HG03064 (cell line): Measurements from ENCODE around the gene FSHR.

Experiments used
- ATAC-seq: cut with Tn5 transposase; IDR thresholded peaks from one replicate; pipeline ENCODE4 v1.9.1; 2021; ENCODE audit warnings: low read depth; ENCODE audit not compliant: unreplicated experiment

The FSHR gene

DNA sequence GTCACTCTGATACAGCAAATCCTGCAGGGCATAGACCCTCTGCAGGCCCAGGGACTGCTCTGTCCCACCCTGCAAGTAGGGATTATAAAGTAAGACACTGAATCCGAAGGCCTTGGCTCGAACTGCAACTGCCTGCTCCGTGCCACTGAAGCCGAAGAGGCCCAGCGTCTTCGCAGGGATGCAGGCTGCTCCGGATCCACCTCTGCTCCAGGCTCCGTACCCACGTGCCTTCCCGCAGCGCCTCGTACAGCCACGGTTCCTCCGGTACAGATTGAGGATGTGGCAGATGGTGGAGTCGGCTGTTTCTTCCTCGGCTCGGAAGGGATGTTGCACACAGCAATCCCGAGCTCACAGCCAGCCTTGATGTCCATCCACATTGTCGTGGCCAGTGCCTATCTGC lies 238.4 kb downstream of the FSHR start:
- no peak for ATAC-seq

DNA sequence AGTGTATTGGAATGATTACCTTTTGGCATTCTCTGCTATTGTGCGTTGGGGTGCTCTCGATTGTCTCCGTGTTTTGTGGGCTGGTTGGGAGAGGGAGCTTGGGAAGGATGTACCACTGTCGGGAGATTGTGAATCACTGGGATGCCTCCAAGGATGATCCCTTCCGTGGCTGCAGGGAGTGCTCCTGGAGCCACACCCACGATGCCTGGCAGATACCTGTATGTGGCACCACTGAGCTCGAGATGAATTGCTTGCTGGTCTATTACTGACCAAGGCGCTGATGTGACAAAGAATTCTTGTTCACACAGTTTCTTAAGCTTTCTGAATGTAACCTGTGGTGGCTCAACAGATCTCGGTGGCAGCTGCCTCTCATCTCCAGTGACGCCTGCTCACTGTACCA lies 239.1 kb downstream of the FSHR start:
- ATAC-seq, result no peak

DNA sequence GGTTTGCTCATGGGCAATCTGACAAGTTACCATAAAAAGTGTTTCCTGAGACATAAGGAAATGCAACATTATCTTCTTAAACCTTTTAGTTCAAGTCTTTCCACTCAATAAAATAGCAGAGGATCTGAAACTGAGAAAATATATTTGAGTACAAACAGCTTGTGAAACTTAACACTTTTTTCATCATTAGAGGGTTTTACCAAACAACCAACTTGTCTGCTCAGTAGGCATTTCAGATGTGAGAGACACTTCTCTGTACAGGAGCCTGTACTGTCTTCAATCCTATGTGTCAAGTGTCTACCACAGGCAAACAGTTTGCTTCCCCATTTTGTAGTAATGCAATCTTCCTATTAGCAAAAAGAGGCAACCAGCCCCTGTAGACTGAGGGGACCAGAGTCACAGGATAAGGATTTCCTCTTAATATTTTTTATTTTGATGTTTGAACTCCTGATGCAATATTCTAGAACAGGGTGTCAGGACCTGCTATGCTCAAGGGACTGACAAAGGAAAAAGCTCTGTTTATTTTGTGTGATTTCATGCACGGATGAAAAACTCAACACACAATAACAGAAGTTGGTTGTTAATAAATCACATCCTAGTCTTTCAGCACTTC lies 239.7 kb downstream of the FSHR start:
- ATAC-seq, result peak; percentile 79
